HepG2 (cell line): Measurements from ENCODE around the gene IKBIP. TPM values are rescaled to one million over a fixed set of nuclear protein-coding genes. Genes with fewer than 3 reads are reported as not detected.

Experiments
- ATAC-seq: fragments of 200-7000 bp; cut with Tn5 transposase; 3 replicates; pipeline ENCODE4 v1.9.1; 2020; ENCODE audit warnings: mild to moderate bottlenecking, moderate library complexity
- BruUV-seq: library from RNA; stranded (reverse); fragments of 400-500 nt; replicated peaks from 2 replicates; lab custom pipeline; 2021; lab: Mats Ljungman, UMichigan
- CTCF ChIA-PET: fragments of 300-600 bp; formaldehyde crosslinking; extraction: SDS; loops from one replicate; lab custom pipeline; 2021; ENCODE audit warnings: low total read pairs, inconsistent platforms, low intra/inter-chr PET ratio; lab: Yijun Ruan, JAX
- POLR2A ChIA-PET: fragments of 350-600 bp; sonication (Branson Sonifier 250); formaldehyde crosslinking; loops from one replicate; lab custom pipeline; 2020; ENCODE audit warnings: antibody characterized with exemption, inconsistent platforms; lab: Yijun Ruan, JAX
- DNase-seq: peaks from one replicate; pipeline ENCODE4 v3.0.0-alpha.2; 2015; ENCODE audit warnings: low spot score
- FAIRE-seq: peaks from 3 replicates; lab custom pipeline; 2011; peaks lifted over from hg19 to GRCh38; lab: Jason Lieb, UNC
- H2AFZ ChIP-seq: one replicate; pipeline ENCODE4 v1.6.1; 2011; ENCODE audit warnings: low read length, inconsistent platforms
- H3K27ac ChIP-seq: fragments of 300-600 bp; 3 replicates; pipeline ENCODE4 v1.8.0; 2011; ENCODE audit warnings: mixed run types, mild to moderate bottlenecking, mixed read lengths, low read length, inconsistent platforms; ENCODE audit not compliant: insufficient read depth; ENCODE audit errors: extremely low read length
- H3K27me3 ChIP-seq, 2 experiments: fragments of 200-600 bp in 1 of 2; 2 replicates in 1 of 2; 3 replicates in 1 of 2; pipeline versions ENCODE4 v1.6.0 to v1.8.0; 2011; ENCODE audit warnings: low read length in 2 of 2, mild to moderate bottlenecking in 2 of 2, moderate library complexity in 2 of 2, inconsistent platforms in 1 of 2; ENCODE audit not compliant: insufficient read depth in 2 of 2, control insufficient read depth in 1 of 2
- H3K36me3 ChIP-seq, 2 experiments: fragments of 200-600 bp in 1 of 2; replicated peaks in 1 of 2; 2 replicates in 1 of 2; 3 replicates in 1 of 2; pipeline versions ENCODE4 v1.5.1 to v1.8.0; 2011; ENCODE audit warnings: low read length in 2 of 2, inconsistent platforms in 1 of 2; ENCODE audit not compliant: insufficient read depth in 2 of 2, control insufficient read depth in 1 of 2
- H3K4me1 ChIP-seq: 2 replicates; pipeline ENCODE4 v1.5.1; 2012; ENCODE audit warnings: low read length, inconsistent platforms; ENCODE audit not compliant: insufficient read depth
- H3K4me2 ChIP-seq: 2 replicates; pipeline ENCODE4 v1.6.0; 2011; ENCODE audit warnings: low read depth, low read length, inconsistent platforms
- H3K4me3 ChIP-seq, 3 experiments: fragments of 200-600 bp in 1 of 3; sonication (generic), shearing (Covaris generic) in 1 of 3; replicated peaks in 1 of 3; 2 replicates each; pipeline ENCODE4 v1.5.1; 2011 to 2016; ENCODE audit warnings: low read length in 3 of 3, inconsistent platforms in 2 of 3, low read depth in 2 of 3, mild to moderate bottlenecking in 2 of 3, control low read depth in 1 of 3, mixed read lengths in 1 of 3; ENCODE audit not compliant: insufficient read depth in 1 of 3
- H3K79me2 ChIP-seq: one replicate; pipeline ENCODE4 v1.6.1; 2011; ENCODE audit warnings: low read length, inconsistent platforms; ENCODE audit not compliant: insufficient read depth
- H3K9ac ChIP-seq: 2 replicates; pipeline ENCODE4 v1.6.0; 2011; ENCODE audit warnings: mild to moderate bottlenecking, low read depth, low read length, inconsistent platforms; ENCODE audit not compliant: insufficient read depth
- H3K9me3 ChIP-seq: 2 replicates; pipeline ENCODE4 v1.5.1; 2012; ENCODE audit warnings: mild to moderate bottlenecking, low read length
- H4K20me1 ChIP-seq: 2 replicates; pipeline ENCODE4 v1.6.0; 2011; ENCODE audit warnings: inconsistent platforms, mild to moderate bottlenecking, low read length, moderate library complexity; ENCODE audit not compliant: insufficient read depth
- ATRX ChIP-seq: sonication (generic); formaldehyde crosslinking; IDR thresholded peaks from 2 replicates; pipeline ENCODE4 v1.4.0; 2020; ENCODE audit warnings: missing genetic modification reagents, borderline replicate concordance
- BCL6 ChIP-seq: IDR thresholded peaks from 2 replicates; pipeline ENCODE4 v1.6.1; 2016; ENCODE audit warnings: missing genetic modification reagents, missing compliant biosample characterization
- CEBPB ChIP-seq: IDR thresholded peaks from 2 replicates; pipeline ENCODE4 v1.6.1; 2011; ENCODE audit warnings: low read depth, low read length, improper control_type of control experiment, borderline replicate concordance
- CHCHD3 ChIP-seq: sonication (generic); formaldehyde crosslinking; IDR thresholded peaks from 2 replicates; pipeline ENCODE4 v1.8.0; 2022; ENCODE audit warnings: mild to moderate bottlenecking, missing genetic modification reagents, moderate library complexity
- MXD3 ChIP-seq: IDR thresholded peaks from 2 replicates; pipeline ENCODE4 v1.6.1; 2016; ENCODE audit warnings: mild to moderate bottlenecking, missing biosample characterization, missing genetic modification reagents
- MZF1 ChIP-seq: sonication (generic); formaldehyde crosslinking; IDR thresholded peaks from 2 replicates; pipeline ENCODE4 v1.8.1; 2023; ENCODE audit warnings: mild to moderate bottlenecking, missing genetic modification reagents, borderline replicate concordance
- NFYB ChIP-seq: sonication (generic); formaldehyde crosslinking; IDR thresholded peaks from 2 replicates; pipeline ENCODE4 v1.4.0; 2020; ENCODE audit warnings: missing genetic modification reagents
- REPIN1 ChIP-seq: sonication (generic); formaldehyde crosslinking; IDR thresholded peaks from 2 replicates; pipeline ENCODE4 v1.8.0; 2022; ENCODE audit warnings: missing genetic modification reagents, low read depth, mild to moderate bottlenecking, borderline replicate concordance
- TAF1 ChIP-seq: sonication (generic); formaldehyde crosslinking; IDR thresholded peaks from 2 replicates; pipeline ENCODE4 v1.4.0; 2020; ENCODE audit warnings: missing genetic modification reagents
- TIGD3 ChIP-seq: sonication (generic); formaldehyde crosslinking; IDR thresholded peaks from 2 replicates; pipeline ENCODE4 v1.5.1; 2020; ENCODE audit warnings: mild to moderate bottlenecking, missing genetic modification reagents, borderline replicate concordance
- ZNF552 ChIP-seq: sonication (generic); formaldehyde crosslinking; IDR thresholded peaks from 2 replicates; pipeline ENCODE4 v1.9.0; 2022; ENCODE audit warnings: missing genetic modification reagents, mild to moderate bottlenecking, borderline replicate concordance
- ZNF781 ChIP-seq: sonication (generic); formaldehyde crosslinking; IDR thresholded peaks from 2 replicates; pipeline ENCODE4 v1.5.1; 2020; ENCODE audit warnings: borderline replicate concordance, mild to moderate bottlenecking, missing genetic modification reagents; ENCODE audit errors: not compliant biosample characterization
- ZXDC ChIP-seq: sonication (generic); formaldehyde crosslinking; IDR thresholded peaks from 2 replicates; pipeline ENCODE4 v1.5.0; 2020; ENCODE audit warnings: mild to moderate bottlenecking, missing genetic modification reagents
- WGBS: methylation state at CpG from one replicate; pipeline ENCODE4 v1.1.6; 2017; ENCODE audit warnings: low lambda C conversion rate; 5-methylcytosine and 5-hydroxymethylcytosine counted together
- in situ Hi-C: cut with HindIII; loops from 2 replicates; pipeline ENCODE4 v1.10.0; 2017; ENCODE audit warnings: low pct_unique_long_range_greater_than_20kb; ENCODE audit not compliant: extremely low pct_ligation_motif_present
- intact Hi-C: fragments of 100-400 bp; cut with micrococcal nuclease; formaldehyde crosslinking; loops from one replicate; pipeline ENCODE4 v1.10.0; 2022; ENCODE audit not compliant: unreplicated experiment
- polyA plus RNA-seq, 8 experiments: library from polyadenylated mRNA; depleted of rRNA in 3 of 8; stranded (reverse) in 7 of 8; unstranded in 1 of 8; fragments of >200 nt; fragmentation: Illumina TruSeq in 4 of 8; extraction: Trizol in 4 of 8; gene quantifications; 2 replicates each; pipeline versions ENCODE4 v1.2.1 to v1.2.3, GENCODE V29; 2011 to 2016; ENCODE audit warnings: low read depth in 4 of 8, missing spikeins in 1 of 8, mixed read lengths in 1 of 8; ENCODE audit not compliant: insufficient read depth in 1 of 8
- total RNA-seq, 5 experiments: library from RNA; depleted of rRNA; stranded (reverse); fragments of >200 nt; fragmentation: Illumina TruSeq; extraction: Trizol; gene quantifications; 2 replicates each; pipeline ENCODE4 v1.2.3, GENCODE V29; 2016; ENCODE audit warnings: low read depth in 1 of 5

The IKBIP gene
- total and polyA plus RNA-seq, 2 of the 13 experiments (the other 11 are each of a cell fraction or from before 2014, with no cell fraction given): 20.0 to 55.5 TPM

- POLR2A ChIA-PET: interaction anchor here (5.2 kb wide), 1 partner anchor 13 kb away, joined by 32 read pairs; the partner anchor contains the start of gene SLC25A3
- H3K9me3 ChIP-seq: no peaks in the 10 kb centered on the region
- no TSS peak for BruUV-seq
- no peaks in the 10 kb centered on the region for H4K20me1 ChIP-seq
- H3K4me2 ChIP-seq: no peak overlapping the region
- CTCF ChIA-PET: no interaction called here
- in situ Hi-C loops: no loop called here
- no peaks in the 10 kb centered on the region for H3K4me1 ChIP-seq
- no peak overlapping the region for H3K27ac ChIP-seq
- no peaks in the 10 kb centered on the region for H3K79me2 ChIP-seq
- ATAC-seq: no peak
- TF ChIP-seq NFYB: no peak
- peak; percentile 84 for TF ChIP-seq BCL6 (CRISPR knock-in tag)
- peak; percentile 54; the same call in 1 of the 2 replicates for TF ChIP-seq CEBPB
- no peak for TF ChIP-seq TAF1 (CRISPR knock-in tag)
- no peak for TF ChIP-seq CHCHD3 (CRISPR knock-in tag)
- TF ChIP-seq, all 625 proteins: peak for 2
- WGBS: 65% methylated on average over 2 of the region's 2 CpGs
- FAIRE-seq: no peak
- Histone ChIP-seq H3K27me3 (no peaks in the 10 kb centered on the region), H2AFZ (no peak overlapping the region), H3K4me3 (no peak overlapping the region), H3K9ac (no peak overlapping the region), H3K36me3 (peaks cover 0 to 14% of the 10 kb centered on the region in 2 experiments; a peak in 3 of 5 replicates)
- intact Hi-C loops: no loop called here
- no peak for DNase-seq
Observed at GRCh38 chr12:98606359-98606988, 38.1 kb downstream of the IKBIP start.

GRCh38 chr12:98601924-98602323, 42.7 kb downstream of the IKBIP start:
- in situ Hi-C loops (no loop called here), intact Hi-C loops (no loop called here)
- CTCF ChIA-PET: no interaction called here
- ATAC-seq (no peak), DNase-seq (no peak), FAIRE-seq (no peak)
- POLR2A ChIA-PET: interaction anchor here (1.0 to 5.2 kb wide), 2 partner anchors 8 to 15 kb away, joined by 3 to 32 read pairs; partner anchors contain the start of gene SLC25A3
- H3K9me3 ChIP-seq: no peaks in the 10 kb centered on the region
- H2AFZ ChIP-seq: no peak overlapping the region
- no peak overlapping the region for H3K4me2 ChIP-seq
- peaks cover under 1% of the 10 kb centered on the region; the same call in 1 of the 2 replicates for H4K20me1 ChIP-seq
- H3K27ac ChIP-seq: no peak overlapping the region
- WGBS: 97% methylated on average over 8 of the region's 8 CpGs
- peaks cover 7% of the 10 kb centered on the region for H3K4me1 ChIP-seq
- no TSS peak for BruUV-seq
- no peak overlapping the region for H3K9ac ChIP-seq
- H3K36me3 ChIP-seq: peaks cover 11 to 54% of the 10 kb centered on the region in 2 experiments
- H3K4me3 ChIP-seq: no peak overlapping the region
- no peaks in the 10 kb centered on the region for H3K27me3 ChIP-seq
- H3K79me2 ChIP-seq: peaks cover 14% of the 10 kb centered on the region
- no peak for TF ChIP-seq ZNF781
- no peak for TF ChIP-seq MZF1
- no peak for TF ChIP-seq MXD3
- TF ChIP-seq ATRX (CRISPR knock-in tag): no peak
- no peak for TF ChIP-seq ZXDC (CRISPR knock-in tag)
- no peak for TF ChIP-seq TIGD3
- no peak for TF ChIP-seq ZNF552 (CRISPR knock-in tag)
- TF ChIP-seq REPIN1 (CRISPR knock-in tag): no peak
